ENCODE data around the gene C10orf71. TPM values are rescaled to one million over a fixed set of nuclear protein-coding genes. Genes with fewer than 3 reads are reported as not detected.

The C10orf71 gene
- polyA plus RNA-seq, 1 of the 3 experiments (the other 2 are of a cell fraction), result not detected

GRCh38 chr10:49253340-49253906 is 45.5 kb upstream of the C10orf71 start:
- Histone ChIP-seq H3F3A (replicated peaks; ENCODE audit: insufficient read depth) (no peaks in the 10 kb centered on the region), H2AFZ (ENCODE audit: low read depth) (no peak overlapping the region), H3K4me1 (ENCODE audit: control insufficient read depth in 1 of 2, insufficient read depth in 2 of 2, low read depth in 1 of 2, low read length in 1 of 2) (no peaks in the 10 kb centered on the region), H3K36me3 (replicated peaks in 1 of 2; ENCODE audit: control insufficient read depth in 1 of 2, insufficient read depth in 2 of 2, low read length in 1 of 2) (no peaks in the 10 kb centered on the region), H3K79me2 (ENCODE audit: insufficient read depth) (no peaks in the 10 kb centered on the region), H3K9ac (no peak overlapping the region), H3K4me2 (no peak overlapping the region), H4K20me1 (ENCODE audit: insufficient read depth) (no peaks in the 10 kb centered on the region), H3K27me3 (ENCODE audit: insufficient read depth) (no peaks in the 10 kb centered on the region), H3K9me3 (no peaks in the 10 kb centered on the region), H3K27ac (ENCODE audit: low read depth in 2 of 2, low read length in 1 of 2) (no peak overlapping the region), H3K4me3 (ENCODE audit: low read depth in 2 of 2, low read length in 1 of 2) (no peak overlapping the region), H3K9me2 (no peaks in the 10 kb centered on the region)
- ChIA-PET CTCF (no interaction called here), POLR2A (no interaction called here)
- no peak for DNase-seq
- no peak for TF ChIP-seq YY1 (IDR thresholded peaks at IDR 0.05; ENCODE audit: low read depth)
- no peak for TF ChIP-seq EP300 (IDR thresholded peaks at IDR 0.05; ENCODE audit: borderline replicate concordance in 1 of 2, low read depth in 1 of 2, low read length in 1 of 2)
- no peak for TF ChIP-seq ELF1 (IDR thresholded peaks at IDR 0.05)
- TF ChIP-seq, protein P1, sequence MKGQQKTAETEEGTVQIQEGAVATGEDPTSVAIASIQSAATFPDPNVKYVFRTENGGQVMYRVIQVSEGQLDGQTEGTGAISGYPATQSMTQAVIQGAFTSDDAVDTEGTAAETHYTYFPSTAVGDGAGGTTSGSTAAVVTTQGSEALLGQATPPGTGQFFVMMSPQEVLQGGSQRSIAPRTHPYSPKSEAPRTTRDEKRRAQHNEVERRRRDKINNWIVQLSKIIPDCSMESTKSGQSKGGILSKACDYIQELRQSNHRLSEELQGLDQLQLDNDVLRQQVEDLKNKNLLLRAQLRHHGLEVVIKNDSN (IDR thresholded peaks at IDR 0.05; ENCODE audit: borderline replicate concordance, low read depth), result no peak
- no peak for TF ChIP-seq TAF1 (IDR thresholded peaks at IDR 0.05; ENCODE audit: borderline replicate concordance, low read depth, low read length)
- no peak for TF ChIP-seq EZH2phosphoT487 (IDR thresholded peaks at IDR 0.05; ENCODE audit: borderline replicate concordance, low read depth)
- TF ChIP-seq SIN3A (IDR thresholded peaks at IDR 0.05; ENCODE audit: borderline replicate concordance, low read depth, low read length), result no peak
- no peak for TF ChIP-seq RCOR1 (IDR thresholded peaks at IDR 0.05; ENCODE audit: low read length)
- no peak for TF ChIP-seq MEF2A (IDR thresholded peaks at IDR 0.05; ENCODE audit: borderline replicate concordance, low read depth)
- no peak for TF ChIP-seq RAD21 (IDR thresholded peaks at IDR 0.05; ENCODE audit: low read length)
- no peak for TF ChIP-seq NFIC (IDR thresholded peaks at IDR 0.05; ENCODE audit: borderline replicate concordance)
- TF ChIP-seq, protein P2, sequence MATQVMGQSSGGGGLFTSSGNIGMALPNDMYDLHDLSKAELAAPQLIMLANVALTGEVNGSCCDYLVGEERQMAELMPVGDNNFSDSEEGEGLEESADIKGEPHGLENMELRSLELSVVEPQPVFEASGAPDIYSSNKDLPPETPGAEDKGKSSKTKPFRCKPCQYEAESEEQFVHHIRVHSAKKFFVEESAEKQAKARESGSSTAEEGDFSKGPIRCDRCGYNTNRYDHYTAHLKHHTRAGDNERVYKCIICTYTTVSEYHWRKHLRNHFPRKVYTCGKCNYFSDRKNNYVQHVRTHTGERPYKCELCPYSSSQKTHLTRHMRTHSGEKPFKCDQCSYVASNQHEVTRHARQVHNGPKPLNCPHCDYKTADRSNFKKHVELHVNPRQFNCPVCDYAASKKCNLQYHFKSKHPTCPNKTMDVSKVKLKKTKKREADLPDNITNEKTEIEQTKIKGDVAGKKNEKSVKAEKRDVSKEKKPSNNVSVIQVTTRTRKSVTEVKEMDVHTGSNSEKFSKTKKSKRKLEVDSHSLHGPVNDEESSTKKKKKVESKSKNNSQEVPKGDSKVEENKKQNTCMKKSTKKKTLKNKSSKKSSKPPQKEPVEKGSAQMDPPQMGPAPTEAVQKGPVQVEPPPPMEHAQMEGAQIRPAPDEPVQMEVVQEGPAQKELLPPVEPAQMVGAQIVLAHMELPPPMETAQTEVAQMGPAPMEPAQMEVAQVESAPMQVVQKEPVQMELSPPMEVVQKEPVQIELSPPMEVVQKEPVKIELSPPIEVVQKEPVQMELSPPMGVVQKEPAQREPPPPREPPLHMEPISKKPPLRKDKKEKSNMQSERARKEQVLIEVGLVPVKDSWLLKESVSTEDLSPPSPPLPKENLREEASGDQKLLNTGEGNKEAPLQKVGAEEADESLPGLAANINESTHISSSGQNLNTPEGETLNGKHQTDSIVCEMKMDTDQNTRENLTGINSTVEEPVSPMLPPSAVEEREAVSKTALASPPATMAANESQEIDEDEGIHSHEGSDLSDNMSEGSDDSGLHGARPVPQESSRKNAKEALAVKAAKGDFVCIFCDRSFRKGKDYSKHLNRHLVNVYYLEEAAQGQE (IDR thresholded peaks at IDR 0.05; ENCODE audit: low read depth, low read length), result no peak
- TF ChIP-seq CTCF (IDR thresholded peaks at IDR 0.05), result no peak
- 44% methylated on average over 2 of the region's 2 CpGs for WGBS (ENCODE audit: low lambda C conversion rate)

Data from SK-N-SH (cell line).